CMK (cell line): Measurements from ENCODE around the gene ZNF506.
"Not testable (repeated sequence)": the region's sequence is repeated elsewhere in the genome, so short reads cannot be mapped to it uniquely, and the experiment has no call there.

Experiments used
- DNase-seq: peaks from one replicate; pipeline ENCODE4 v3.0.0-alpha.2; 2010; ENCODE audit warnings: low read depth

Gene ZNF506

DNA sequence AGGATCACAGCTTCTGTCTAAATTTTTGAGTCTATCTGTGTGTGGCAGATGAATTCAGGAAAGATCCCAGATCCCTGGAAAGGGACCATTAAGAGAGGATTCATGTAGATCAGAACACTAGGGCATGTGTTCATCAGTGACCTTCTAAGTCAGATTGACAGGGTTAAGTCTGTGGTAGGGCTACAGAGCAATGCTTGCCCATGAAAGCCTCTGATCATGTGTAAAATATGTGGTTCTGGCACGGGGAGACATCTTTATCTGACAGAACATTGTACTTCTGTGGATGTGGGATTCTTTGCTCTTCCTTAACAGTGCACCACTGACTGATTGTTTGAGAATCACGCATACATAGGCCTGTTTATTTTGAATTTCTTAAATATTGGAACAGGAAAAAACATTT, 42.9 kb downstream of the ZNF506 start:
- DNase-seq = no peak

DNA sequence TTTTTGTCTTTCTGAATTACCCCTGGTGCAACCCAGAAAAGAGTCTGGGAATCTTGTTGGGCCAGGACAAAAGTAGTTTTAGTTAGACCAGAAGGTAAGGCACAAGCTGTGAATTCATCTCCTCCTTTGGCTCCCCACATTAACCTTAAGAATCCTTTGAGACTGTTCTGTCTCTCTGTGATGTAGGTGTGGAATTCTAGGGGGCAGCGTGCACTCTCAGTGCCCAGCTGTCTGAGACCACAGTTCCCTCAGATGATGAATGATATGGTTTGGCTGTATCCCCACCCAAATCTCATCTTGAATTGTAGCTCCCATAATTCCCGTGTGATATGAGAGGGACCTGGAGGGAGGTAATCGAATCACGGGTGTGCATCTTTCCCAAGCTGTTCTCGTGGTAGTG, 43.9 kb downstream of the ZNF506 start:
- DNase-seq = no peak

DNA sequence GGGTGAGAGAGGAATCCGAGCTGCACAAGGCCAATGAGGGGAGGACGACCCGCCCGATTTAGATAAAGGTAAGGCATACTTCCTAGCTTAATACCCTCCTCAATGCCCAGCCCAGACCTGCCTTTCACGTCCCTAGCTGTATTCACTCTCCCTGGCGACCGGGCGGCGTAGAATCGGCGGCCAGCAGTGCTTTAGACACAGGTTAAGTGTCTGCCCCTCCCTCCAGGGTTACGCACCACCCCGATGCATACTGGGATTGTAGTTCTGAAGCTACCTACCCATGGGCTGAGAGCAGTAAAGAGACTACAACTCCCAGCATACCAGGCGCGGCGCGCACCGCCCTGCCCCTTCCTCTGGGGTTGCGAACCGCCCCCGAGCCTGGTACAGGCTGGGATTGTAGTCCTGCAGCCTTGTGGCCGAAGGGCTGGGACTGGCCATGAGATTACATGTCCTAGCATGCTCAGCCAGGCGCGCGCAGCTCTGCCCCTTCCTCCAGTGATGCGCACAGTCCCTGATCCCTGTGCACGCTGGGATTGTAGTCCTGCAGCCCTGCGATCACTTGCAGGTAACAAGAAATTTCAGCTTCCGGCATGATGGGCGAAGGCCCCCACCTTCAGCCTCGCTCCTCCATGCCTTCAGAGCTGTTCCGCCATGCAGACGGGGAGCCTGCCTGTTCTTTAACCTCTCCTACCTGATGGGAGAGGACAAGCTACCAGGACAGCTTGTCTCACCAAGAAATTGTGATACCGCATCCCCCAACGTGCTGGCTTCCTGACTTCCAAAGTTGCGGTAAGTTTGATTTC, 45.1 kb downstream of the ZNF506 start:
- DNase-seq = peak; percentile 91

DNA sequence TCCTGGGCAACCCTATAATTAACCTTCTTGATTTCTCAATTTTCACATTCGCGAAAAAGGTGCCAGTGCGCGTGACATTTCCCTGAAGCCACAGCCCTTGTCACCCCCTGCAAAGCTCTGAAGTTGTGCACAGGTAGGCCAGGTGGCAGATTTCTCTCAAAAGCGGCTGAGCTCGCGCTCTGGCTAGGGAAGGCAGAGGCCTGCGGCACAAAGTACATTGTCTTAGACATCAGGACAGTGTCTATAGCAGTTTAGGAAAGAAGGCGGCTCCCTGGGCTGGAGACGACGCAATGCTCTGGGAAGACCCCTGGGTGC, 45.7 kb downstream of the ZNF506 start:
- DNase-seq = no peak

DNA sequence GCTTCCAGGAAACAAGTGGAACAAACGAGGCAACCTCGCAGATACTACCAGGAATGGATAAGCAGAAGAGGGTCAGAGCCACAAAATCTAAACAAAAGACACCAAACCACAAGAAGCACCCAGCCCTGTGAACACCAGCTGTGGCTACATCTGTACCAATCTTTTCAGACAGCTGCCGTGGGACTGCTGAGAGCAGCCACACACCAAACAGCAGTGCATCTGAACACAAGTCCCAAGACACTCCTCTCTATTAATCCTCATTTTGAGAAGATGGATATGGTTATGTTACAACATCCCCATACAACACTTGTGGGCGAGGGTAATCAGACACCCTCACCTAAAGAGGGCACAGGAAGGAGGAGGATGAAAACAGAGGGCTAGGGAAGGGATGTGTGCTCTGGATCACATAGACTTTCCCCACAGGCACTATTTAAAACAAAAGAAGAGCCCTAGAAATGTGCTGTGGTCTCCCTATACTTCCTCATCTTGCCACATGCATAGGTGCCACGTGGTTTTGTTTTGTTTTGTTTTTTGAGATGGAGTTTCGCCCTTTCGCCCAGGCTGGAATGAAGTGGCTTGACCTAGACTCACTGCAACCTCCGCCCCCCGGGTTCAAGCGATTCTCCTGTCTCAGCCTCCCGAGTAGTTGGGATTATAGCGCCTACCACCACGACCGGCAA, 47.1 kb downstream of the ZNF506 start:
- DNase-seq = no peak

DNA sequence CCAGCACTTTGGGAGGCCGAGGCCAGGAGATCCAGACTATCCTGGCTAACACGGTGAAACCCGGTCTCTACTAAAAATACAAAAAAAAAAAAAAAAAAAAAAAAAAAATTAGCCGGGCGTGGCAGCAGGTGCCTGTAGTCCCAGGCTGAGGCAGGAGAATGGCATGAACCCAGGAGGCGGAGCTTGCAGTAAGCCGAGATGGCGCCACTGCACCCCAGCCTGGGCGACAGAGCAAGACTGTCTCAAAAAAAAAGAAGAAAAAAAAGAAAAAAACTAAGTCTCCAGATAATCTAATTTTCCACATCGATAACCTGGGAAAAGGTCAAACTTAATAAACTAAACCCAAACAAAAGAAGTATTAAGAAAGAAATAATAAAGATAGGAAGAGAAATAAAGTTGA, 49.6 kb downstream of the ZNF506 start:
- not testable (repeated sequence) for DNase-seq

DNA sequence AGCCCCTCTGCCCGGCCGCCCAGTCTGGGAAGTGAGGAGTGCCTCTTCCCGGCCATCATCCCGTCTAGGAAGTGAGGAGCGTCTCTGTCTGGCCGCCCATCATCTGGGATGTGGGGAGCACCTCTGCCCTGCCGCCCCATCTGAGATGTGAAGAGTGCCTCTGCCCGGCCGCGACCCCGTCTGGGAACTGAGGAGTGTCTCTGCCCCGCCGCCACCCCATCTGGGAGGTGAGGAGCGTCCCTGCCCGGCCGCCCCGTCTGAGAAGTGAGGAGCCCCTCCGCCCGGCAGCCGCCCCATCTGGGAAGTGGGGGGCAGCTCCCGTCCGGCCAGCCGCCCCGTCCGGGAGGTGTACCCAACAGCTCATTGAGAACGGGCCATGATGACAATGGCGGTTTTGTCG, 51.6 kb downstream of the ZNF506 start:
- not testable (repeated sequence) for DNase-seq

DNA sequence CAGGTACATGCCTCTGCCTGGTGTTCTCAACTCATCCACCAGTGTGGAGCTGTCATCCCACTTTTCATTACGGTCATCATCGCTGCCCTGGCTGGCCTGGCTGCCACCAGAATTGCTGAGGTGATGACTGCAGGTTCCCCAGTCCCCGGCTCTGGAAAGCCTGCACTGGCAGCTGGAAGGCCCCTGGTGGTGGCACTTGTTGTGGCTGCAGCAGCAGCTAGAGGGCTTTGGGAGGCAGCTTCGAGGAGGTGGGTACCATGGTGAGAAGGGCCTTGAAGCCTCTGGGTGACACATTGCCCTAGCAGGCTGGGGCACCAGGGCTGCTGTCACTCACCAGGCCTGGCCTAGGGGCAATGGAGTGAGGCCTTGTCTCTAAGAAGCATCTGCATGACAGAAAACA, 63.4 kb downstream of the ZNF506 start:
- DNase-seq = no peak

DNA sequence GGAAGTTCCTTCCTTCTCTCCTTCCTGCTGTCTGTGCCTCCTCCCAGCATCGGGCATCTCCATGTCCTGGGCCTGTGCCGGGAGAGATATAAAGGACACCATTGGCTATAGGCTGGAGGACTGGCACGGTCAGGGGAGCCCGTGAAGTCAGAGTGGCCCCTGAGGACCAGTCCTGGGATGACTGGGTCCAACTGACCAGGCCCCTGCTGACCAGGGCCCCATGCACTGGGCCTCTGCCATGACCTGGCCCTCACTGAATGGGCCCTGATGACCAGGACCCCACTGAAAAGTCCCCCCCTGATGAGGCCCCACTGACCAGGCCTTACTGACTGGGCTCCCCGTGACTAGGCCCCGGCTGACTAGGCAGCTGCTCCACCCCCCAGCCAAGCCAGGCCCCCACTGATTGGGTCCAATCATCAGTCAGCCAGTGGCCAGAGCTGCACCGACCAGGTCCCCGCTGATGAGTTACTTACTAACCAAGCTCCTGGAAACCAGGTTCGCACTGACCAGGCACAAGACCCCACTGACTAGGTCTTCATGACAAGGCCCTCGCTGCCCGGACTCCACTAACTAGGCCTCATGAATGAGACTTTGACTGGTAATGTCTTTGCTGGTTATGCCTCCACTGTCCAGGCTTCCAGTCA, 68.7 kb downstream of the ZNF506 start:
- DNase-seq = no peak

DNA sequence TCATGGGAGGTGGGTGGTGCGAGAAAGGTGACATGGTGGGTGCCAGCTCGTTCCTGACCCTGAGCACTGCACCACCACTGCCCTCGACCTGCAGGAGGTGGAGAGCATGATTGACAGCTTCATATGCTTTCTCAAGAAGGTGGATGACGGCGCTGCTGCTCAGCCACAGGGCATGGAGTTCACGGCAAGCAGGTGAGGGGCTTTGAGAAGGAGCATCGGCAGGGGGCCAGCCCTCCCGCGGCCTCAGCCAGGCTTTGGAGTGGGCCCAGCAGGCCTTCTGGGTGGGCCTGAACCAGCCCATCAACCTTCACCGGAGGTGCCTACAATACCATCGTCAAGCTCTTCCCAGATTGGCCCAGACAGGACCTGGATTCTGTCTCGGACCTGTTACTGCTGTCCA, 69.7 kb downstream of the ZNF506 start:
- no peak for DNase-seq

DNA sequence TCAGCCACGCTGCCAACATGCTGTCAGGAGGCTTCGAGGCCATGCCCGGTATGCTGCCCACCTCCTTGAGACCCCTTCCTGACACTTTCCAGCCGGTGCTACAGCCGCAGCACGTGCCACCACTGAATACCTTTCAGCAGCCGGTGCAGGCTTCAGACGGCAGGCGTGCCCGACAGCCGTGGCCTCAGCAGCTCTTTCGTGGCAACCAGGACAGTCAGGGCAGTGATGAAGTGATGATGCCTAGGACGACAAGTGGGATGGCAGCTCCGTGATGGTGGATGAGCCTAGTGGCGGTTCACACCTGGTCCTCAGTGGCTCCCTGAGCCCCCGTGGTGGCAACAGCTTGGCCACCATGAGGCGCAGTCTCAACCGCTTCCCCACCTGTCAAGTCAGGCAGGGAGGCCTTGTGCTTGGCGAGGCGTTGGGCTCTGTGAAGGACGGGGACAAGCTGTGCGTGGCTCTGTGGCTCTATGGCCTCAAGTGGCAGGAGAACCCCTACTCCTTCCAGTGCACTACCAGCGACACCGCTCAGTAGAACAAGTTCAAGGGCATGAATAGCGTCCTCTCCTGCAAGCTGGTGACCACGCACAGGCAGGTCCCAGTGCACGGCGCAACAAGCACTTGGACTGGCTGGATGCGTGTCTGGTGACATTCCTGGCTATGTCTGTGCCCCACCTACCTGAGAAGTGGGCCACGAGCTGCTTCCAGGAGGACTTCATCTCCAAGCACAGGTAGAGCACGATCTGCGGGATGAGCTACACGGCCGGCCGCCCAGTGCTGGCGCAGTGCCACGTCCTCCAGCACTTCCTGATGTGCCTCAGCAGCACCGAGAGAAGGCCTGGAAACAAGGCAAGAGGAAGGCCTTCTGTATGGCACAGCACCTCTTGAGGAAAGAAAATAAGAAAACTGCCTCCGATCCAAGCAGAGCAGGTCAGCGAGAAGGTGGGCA, 70.4 kb downstream of the ZNF506 start:
- no peak for DNase-seq

DNA sequence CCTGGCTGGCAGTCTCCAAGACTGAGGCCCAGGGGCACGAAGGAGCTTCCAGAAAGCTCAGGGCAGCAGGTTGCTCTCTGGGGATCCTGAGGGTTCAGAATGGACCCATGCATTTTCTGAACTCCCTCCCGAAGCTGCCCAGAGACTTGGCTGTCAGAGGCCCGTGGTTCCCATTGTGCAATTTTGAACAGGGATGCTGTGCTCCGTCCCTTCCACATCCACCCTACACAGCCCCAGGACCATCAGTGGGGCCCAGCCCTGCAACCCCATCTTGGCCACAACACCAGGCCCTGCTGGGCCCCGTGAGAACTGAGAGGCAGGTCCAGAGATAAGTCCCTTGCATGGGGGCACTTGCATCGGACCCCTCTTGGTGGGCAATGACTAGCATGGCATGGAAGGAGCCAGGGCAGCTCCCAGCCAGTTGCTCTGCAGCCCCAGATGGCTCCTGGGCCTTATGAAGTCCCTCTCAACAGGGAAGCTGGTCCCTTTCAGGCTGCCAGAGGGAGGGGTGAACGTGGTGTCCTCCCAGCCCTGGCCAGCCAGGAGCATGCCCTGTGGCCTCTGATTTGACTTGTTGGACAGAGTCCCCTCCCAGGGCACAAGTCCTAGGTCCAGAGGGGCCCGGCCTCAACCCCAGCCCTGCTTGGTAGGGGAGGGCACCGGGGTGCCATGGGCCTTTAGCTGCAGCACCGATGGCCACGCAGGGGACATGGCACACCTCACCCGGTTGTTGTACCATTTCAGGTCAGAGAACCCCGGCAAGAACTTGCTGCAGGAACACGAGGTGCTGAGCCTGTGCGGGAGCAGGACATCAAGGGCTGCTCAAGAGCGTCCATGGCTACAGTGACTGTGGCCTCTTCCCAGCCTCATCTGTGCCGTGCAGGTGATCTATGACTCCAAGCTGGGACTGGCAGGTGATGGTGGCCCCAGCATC, 71.4 kb downstream of the ZNF506 start:
- no peak for DNase-seq

DNA sequence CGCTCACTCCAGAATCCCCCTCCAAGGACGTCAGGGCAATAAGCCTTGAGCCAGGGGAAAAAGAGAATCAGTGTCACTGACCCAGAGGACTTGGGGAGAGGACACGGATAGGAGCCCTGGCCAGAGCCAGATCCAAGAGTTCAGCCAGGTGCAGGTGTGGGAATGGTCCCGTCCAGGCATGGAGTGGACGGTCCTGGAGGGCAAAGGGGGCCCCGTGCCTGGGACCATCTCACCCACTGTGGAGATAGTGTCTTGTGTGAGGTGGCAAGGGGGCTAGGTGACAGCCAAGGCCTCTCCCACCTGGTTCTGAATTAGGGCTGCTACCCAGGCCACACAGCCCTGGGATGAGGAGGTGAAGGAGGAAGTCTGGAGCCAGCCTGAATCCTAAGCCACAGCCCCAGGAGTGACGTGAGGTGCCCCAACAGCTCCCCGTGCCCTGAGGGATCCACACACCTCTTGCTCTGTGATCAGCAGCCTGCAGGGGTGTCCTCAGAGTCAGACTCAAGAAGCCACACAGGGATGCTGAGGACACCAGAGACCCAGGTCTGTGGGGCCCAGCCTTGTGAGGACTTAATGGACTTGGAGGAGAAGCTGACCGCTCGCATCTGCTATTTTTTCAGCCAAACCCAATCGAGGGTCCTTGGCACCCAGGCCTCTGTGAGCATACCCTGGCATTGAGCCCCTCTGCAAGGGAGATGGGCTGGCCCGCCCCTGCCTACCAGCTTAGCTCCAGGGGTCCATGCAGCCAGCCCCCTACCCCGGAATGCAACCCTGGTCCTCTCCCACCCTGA, 72.2 kb downstream of the ZNF506 start:
- DNase-seq = no peak

DNA sequence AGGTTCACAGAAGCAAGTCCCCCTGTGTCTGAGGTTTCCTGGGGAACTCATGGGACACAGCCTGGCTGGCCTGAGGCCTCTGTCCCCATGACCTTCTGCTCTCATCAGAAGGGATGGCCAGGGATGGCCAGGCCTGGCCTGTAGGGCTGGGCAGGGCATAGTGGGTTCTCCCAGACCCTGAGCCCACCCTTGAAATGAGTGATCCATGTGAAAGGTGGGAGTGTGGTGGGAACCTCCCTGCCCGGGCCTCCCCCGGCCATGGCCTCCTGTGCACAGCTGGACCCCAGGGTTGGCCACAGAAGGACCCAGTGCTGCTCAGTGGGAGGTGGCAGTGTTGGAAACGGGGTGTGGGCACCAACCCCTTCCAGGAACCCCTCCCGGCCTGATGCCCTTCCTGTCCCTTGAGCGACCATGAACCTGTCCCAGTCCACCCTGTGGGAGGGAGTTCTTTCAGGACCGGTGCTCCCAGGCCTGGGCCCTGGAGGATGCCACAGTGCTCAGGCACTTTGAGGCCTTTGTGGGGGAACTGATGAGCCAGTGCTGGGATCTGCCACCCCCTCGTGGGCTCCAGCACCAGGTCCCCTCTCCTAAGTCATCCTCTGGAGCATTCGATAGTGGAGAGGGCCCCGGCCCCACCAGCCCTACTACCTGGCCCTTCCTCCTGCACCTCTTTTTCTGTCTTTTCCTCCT, 73.2 kb downstream of the ZNF506 start:
- no peak for DNase-seq

DNA sequence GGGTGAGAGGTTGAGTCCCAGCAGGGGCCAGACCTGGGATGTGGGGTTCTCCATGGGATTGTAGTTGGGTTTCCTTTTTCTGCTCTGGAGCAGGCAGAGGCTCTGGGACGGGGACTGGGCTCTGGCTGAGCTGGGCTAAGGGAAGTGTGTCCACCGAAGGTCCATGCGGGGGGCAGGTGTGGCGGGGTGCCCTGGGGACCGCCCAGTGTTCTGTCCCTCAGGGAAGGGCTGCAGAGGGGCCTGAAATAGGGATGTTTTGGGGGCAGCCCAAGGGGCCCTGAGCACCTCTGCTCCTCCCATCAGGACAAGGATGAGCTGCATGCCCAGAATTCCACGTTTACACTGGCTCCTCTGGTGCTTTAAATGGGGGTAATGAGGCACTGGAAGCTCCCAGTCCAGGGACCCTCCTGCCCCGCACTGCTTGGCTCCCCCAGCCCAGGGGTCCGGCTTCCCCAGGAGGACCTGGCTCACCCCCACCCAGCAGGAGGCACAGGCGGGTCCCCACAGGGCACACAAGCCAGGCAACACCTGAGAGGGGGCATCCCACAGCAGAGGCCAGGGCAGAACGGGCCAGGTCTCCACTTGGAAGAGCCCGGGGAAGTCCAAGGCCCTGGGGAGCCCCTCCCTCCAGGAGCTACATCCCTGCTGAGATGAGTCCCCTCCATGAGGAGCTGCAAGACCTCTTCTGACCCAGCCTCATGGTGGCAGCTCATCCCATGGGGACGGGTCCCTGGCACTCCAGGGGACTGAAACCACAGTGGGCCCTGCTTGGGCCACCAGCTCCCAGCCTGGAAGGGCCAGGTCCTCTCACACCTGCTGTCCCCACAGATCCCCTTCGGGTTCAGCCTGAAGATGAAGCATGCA, 74.0 kb downstream of the ZNF506 start:
- no peak for DNase-seq

DNA sequence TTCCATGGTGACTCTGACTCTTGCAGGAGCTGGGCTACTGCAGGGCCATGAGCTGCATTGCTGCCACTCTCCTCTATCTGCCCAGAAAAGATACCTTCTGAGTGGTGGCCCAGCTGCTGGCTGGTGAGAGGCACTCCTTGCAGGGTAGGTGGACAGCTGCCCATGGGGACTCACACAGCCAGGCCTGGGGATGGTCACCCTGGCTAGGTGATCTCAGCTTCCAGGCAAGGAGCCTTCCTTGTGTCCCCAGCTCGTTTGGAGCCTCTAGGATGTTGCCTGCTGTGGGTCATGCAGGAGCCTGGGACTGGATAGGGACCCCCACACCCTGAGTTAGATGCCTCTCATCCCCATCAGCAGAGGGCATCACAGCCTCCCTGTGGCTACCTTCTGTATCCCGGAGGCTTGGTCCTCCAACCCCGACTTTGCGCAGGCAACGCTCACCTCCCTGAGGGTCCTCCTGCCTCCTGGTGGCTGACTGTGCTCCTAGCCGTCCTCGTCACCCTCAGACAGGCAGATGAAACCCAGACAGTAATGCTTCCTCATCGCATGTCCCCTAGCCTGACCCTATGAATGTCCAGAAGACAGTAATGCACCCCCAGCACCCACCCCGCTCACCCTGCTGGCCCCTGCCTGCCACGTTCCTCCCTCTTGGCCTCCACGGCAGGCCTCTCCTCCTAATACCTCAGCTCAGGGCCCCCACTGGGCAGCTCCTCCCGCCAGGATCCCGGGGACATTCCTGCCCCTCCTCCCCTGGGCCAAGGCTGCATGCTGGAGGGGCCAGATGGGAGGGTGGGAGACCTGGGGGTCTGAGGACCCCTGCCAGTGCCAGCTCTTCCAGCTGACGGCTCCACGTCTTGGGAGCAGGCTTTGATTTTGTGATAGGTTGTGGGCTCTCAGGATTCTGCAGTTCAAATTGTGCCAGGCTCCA, 75.0 kb downstream of the ZNF506 start:
- no peak for DNase-seq

DNA sequence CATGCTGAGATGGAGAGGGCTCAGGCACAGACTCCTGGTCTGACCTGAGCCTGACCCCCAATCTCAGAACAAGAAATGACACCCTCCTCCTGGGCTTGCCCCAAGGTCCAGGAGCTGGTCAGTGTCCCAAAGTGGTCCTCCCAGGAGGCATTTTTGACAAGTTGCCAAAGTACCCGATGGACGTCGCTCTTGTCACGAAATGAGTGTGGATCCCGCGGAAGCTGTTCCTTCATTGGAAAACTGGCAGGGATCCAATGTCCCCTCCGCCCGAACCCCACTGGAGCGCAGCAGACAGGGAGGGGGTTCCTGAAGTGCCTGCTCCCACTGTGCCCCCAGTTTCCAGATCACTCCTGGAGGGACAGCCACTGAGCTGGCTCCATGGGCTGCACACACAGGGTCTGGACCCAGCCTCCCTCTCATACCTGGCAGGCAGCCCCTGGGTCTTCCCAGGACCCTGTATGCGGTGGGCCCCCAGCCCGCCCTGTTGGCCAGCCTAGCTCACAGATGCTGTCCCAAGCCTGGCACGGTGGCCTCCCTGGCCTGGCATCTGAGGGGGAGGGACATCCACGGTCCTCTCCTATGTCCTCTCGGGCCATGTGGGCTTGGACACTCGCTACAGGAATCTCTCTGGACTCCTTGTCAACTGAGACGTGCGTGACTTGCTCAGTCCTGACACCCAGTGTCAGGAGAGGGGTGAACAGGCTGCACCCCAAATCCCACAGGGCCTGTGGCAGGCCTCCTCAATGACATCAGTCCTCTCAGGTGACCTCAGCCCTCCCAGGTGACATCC, 75.9 kb downstream of the ZNF506 start:
- DNase-seq = no peak
